GM19351 (cell line): ENCODE data around the gene DUSP22.
A peak's percentile ranks its signal among the peaks of the same experiment; 100 is the strongest.
"Not testable (repeated sequence)": the region's sequence is repeated elsewhere in the genome, so short reads cannot be mapped to it uniquely, and the experiment has no call there.

Experiments used
- ATAC-seq: cut with Tn5 transposase; IDR thresholded peaks from one replicate; pipeline ENCODE4 v1.9.1; 2021; ENCODE audit warnings: mild to moderate bottlenecking, moderate library complexity; ENCODE audit not compliant: unreplicated experiment

The DUSP22 gene

GRCh38 chr6:279341-280029 is 12.8 kb upstream of the DUSP22 start:
- no peak for ATAC-seq

- ATAC-seq, result no peak
These were observed 11.4 kb upstream of the DUSP22 start for GRCh38 chr6:280775-281468.

GRCh38 chr6:281469-282103 is 10.7 kb upstream of the DUSP22 start:
- no peak for ATAC-seq

- ATAC-seq, result no peak
These were observed 10.0 kb upstream of the DUSP22 start for GRCh38 chr6:282177-282866.

GRCh38 chr6:282867-283416 is 9.3 kb upstream of the DUSP22 start:
- no peak for ATAC-seq

- ATAC-seq, result no peak
These were observed 7.8 kb upstream of the DUSP22 start for GRCh38 chr6:284486-284885.

GRCh38 chr6:285030-285771 is 7.1 kb upstream of the DUSP22 start:
- ATAC-seq, result no peak

GRCh38 chr6:285902-286301 is 6.4 kb upstream of the DUSP22 start:
- ATAC-seq, result not testable (repeated sequence)

- peak; percentile 16 for ATAC-seq
These were observed 5.4 kb upstream of the DUSP22 start for GRCh38 chr6:286681-287488.

- no peak for ATAC-seq
These were observed 4.8 kb upstream of the DUSP22 start for GRCh38 chr6:287489-287860.

- ATAC-seq, result no peak
These were observed 3.4 kb upstream of the DUSP22 start for GRCh38 chr6:288866-289265.

GRCh38 chr6:290111-290922 is 2.0 kb upstream of the DUSP22 start:
- no peak for ATAC-seq

GRCh38 chr6:291204-291696 is 1.0 kb upstream of the DUSP22 start:
- ATAC-seq, result no peak

GRCh38 chr6:292506-293192 is 362 bp downstream of the DUSP22 start:
- ATAC-seq, result peak; percentile 31

- no peak for ATAC-seq
These were observed 1.2 kb downstream of the DUSP22 start for GRCh38 chr6:293193-294174.

GRCh38 chr6:294656-295565 is 2.6 kb downstream of the DUSP22 start:
- no peak for ATAC-seq
